T-cell (primary cell): ENCODE data around the gene C1QL4. TPM values are rescaled to one million over a fixed set of nuclear protein-coding genes. Genes with fewer than 3 reads are reported as not detected.
A peak's percentile ranks its signal among the peaks of the same experiment; 100 is the strongest.

Experiments used
- ATAC-seq, 4 experiments: fragments of 200-7000 bp in 3 of 4; fragments of 150-1000 bp in 1 of 4; cut with Tn5 transposase; replicated peaks in 1 of 4; 1 replicate in 3 of 4; 2 replicates in 1 of 4; pipeline ENCODE4 v1.10.0; 2021; ENCODE audit warnings: moderate library complexity in 3 of 4, mild to moderate bottlenecking in 2 of 4, moderate number of reproducible peaks in 1 of 4
- CTCF ChIA-PET, 2 donors: fragments of 300-600 bp; sonication (Branson Sonifier 250); formaldehyde crosslinking; loops; one replicate each; lab custom pipeline; 2022; ENCODE audit warnings: antibody characterized with exemption in 2 of 2; lab: Charles Lee
- POLR2A ChIA-PET, 2 donors: fragments of 300-600 bp; sonication (Branson Sonifier 250); formaldehyde crosslinking; loops; one replicate each; lab custom pipeline; 2022; ENCODE audit warnings: antibody characterized with exemption in 2 of 2; lab: Charles Lee
- DNase-seq, 35 experiments: peaks; one replicate each; pipeline versions ENCODE4 v3.0.0 to v3.0.0-alpha.2; 2013 to 2023
- H3K27ac ChIP-seq: one replicate; pipeline ENCODE4 v1.5.1; 2013; ENCODE audit warnings: low read length
- H3K27me3 ChIP-seq, 2 experiments: replicated peaks in 1 of 2; 1 replicate in 1 of 2; 2 replicates in 1 of 2; pipeline versions ENCODE4 v1.6.1 to v1.7.0; 2013; ENCODE audit warnings: low read length in 1 of 2, mixed read lengths in 1 of 2; ENCODE audit not compliant: control insufficient read depth in 2 of 2, insufficient read depth in 2 of 2; ENCODE audit errors: extremely low read depth in 1 of 2
- H3K36me3 ChIP-seq, 2 donors: 1 replicate in 1 of 2; 2 replicates in 1 of 2; pipeline versions ENCODE4 v1.6.1 to v1.7.0; 2013; ENCODE audit warnings: low read length in 1 of 2; ENCODE audit not compliant: control insufficient read depth in 2 of 2, insufficient read depth in 1 of 2; ENCODE audit errors: extremely low read depth in 1 of 2
- H3K4me1 ChIP-seq, 2 experiments: 1 replicate in 1 of 2; 2 replicates in 1 of 2; pipeline versions ENCODE4 v1.6.1 to v1.7.0; 2013; ENCODE audit warnings: low read length in 2 of 2, mixed read lengths in 1 of 2; ENCODE audit not compliant: insufficient read depth in 2 of 2, control insufficient read depth in 1 of 2; ENCODE audit errors: extremely low read depth in 1 of 2
- H3K4me3 ChIP-seq, 2 donors: 1 replicate in 1 of 2; 2 replicates in 1 of 2; pipeline versions ENCODE4 v1.5.1 to v1.7.0; 2013; ENCODE audit warnings: mild to moderate bottlenecking in 2 of 2, low read length in 1 of 2, moderate library complexity in 1 of 2; ENCODE audit not compliant: control insufficient read depth in 1 of 2; ENCODE audit errors: extremely low read depth in 1 of 2
- H3K9me3 ChIP-seq: 2 replicates; pipeline ENCODE4 v1.7.0; 2013
- H3K27ac Mint-ChIP-seq, 2 donors: one replicate each; pipeline ENCODE4 v1.8.0; 2020 to 2021; ENCODE audit warnings: mild to moderate bottlenecking in 2 of 2, mixed read lengths in 2 of 2
- H3K27me3 Mint-ChIP-seq, 2 donors: one replicate each; pipeline ENCODE4 v1.8.0; 2021 to 2022; ENCODE audit warnings: mixed read lengths in 2 of 2
- H3K36me3 Mint-ChIP-seq: one replicate; pipeline ENCODE4 v1.8.0; 2021; ENCODE audit warnings: mixed read lengths
- H3K4me1 Mint-ChIP-seq, 3 donors: one replicate each; pipeline ENCODE4 v1.8.0; 2020 to 2022; ENCODE audit warnings: mixed read lengths in 3 of 3, mild to moderate bottlenecking in 1 of 3
- H3K4me3 Mint-ChIP-seq, 3 donors: one replicate each; pipeline ENCODE4 v1.8.0; 2020 to 2022; ENCODE audit warnings: mild to moderate bottlenecking in 3 of 3, mixed read lengths in 3 of 3, moderate library complexity in 3 of 3
- H3K9me3 Mint-ChIP-seq, 3 donors: one replicate each; pipeline ENCODE4 v1.8.0; 2020 to 2022; ENCODE audit warnings: mixed read lengths in 3 of 3
- WGBS: methylation state at CpG from one replicate; pipeline ENCODE4 v1.1.5; 2013; ENCODE audit warnings: missing lambda C conversion rate; ENCODE audit not compliant: insufficient coverage; 5-methylcytosine and 5-hydroxymethylcytosine counted together
- total RNA-seq, 35 experiments: library from RNA in 6 of 35; stranded (reverse) in 6 of 35; fragments of 120-200 nt in 1 of 35; gene quantifications; one replicate each; pipeline versions ENCODE4 v1.2.1 to v1.2.4 and lab custom pipeline; 2013 to 2026

Gene C1QL4
- total RNA-seq, 5 donors from 2014 or later (not counting 1 experiment from before 2014, with no cell fraction given), result not detected

DNA sequence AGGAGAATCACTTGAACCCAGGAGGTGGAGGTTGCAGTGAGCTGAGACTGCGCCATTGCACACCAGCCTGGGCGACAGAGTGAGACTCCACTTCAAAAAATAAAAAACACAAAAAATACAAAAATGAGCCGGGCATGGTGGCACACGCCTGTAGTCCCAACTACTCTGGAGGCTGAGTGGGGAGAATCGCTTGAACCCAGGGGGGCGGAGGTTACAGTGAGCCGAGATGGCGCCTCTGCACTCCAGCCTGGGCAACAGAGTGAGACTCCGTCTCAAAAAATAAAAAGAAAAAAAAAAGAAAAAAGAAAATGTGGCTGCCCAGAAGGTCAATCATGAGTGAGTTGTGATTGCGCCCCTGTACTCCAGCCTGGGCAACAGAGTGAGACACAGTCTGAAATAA, 18.9 kb upstream of the C1QL4 start:
- Histone ChIP-seq H3K9me3 (no peaks in the 10 kb centered on the region), H3K27ac (no peak overlapping the region), H3K27me3 (peaks cover 2 to 38% of the 10 kb centered on the region in 2 experiments), H3K4me1 (no peaks in the 10 kb centered on the region), H3K36me3 (no peaks in the 10 kb centered on the region), H3K4me3 (no peak overlapping the region)
- no peaks in the 10 kb centered on the region for H3K36me3 Mint-ChIP-seq
- ATAC-seq (no peak), DNase-seq (no peak)
- H3K27ac Mint-ChIP-seq, result no peak overlapping the region
- no peak overlapping the region for H3K4me3 Mint-ChIP-seq
- peaks cover 31 to 42% of the 10 kb centered on the region in 2 donors for H3K27me3 Mint-ChIP-seq
- H3K4me1 Mint-ChIP-seq, result peaks cover 2 to 8% (median 5%) of the 10 kb centered on the region in 3 donors
- WGBS, result 100% methylated on average over 4 of the region's 10 CpGs
- POLR2A ChIA-PET, result no interaction called here
- CTCF ChIA-PET, result no interaction called here
- no peaks in the 10 kb centered on the region for H3K9me3 Mint-ChIP-seq

DNA sequence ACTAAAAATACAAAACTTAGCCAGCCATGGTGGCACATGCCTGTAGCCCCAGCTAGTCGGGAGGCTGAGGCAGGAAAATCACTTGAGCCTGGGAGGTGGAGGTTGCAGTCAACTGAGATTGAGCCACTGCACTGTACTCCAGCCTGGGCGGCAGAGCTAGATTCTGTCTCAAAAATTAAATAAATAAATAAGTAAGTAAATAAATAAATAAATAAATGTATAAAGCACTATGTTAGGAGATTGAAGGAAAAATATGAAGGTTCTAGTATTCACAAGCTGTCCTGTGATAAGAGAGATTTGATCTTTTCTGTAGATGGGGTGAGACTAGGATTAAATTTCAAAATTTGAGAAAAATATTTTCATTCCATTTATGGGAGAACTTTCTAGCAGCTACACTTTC, 15.4 kb upstream of the C1QL4 start:
- Histone ChIP-seq H3K9me3 (no peaks in the 10 kb centered on the region), H3K27ac (no peak overlapping the region), H3K36me3 (no peaks in the 10 kb centered on the region), H3K27me3 (peaks cover 8 to 62% of the 10 kb centered on the region in 2 experiments), H3K4me3 (no peak overlapping the region), H3K4me1 (peaks cover 4 to 10% of the 10 kb centered on the region in 2 experiments)
- H3K4me3 Mint-ChIP-seq, result no peak overlapping the region
- no CpG with 5 or more reads among the region's 2 CpGs for WGBS
- no peaks in the 10 kb centered on the region for H3K36me3 Mint-ChIP-seq
- H3K4me1 Mint-ChIP-seq, result peaks cover under 1 to 8% (median 5%) of the 10 kb centered on the region in 3 donors
- ATAC-seq (no peak), DNase-seq (no peak)
- peaks cover 34 to 58% of the 10 kb centered on the region in 2 donors for H3K27me3 Mint-ChIP-seq
- H3K9me3 Mint-ChIP-seq, result no peaks in the 10 kb centered on the region
- no peak overlapping the region for H3K27ac Mint-ChIP-seq
- ChIA-PET CTCF (interaction anchor here in 1 of 2 donors (0.6 to 1.5 kb wide), 3 partner anchors 111 to 162 kb away, joined by 5 to 9 read pairs (median 5); no protein-coding TSS in a partner anchor), POLR2A (no interaction called here)

DNA sequence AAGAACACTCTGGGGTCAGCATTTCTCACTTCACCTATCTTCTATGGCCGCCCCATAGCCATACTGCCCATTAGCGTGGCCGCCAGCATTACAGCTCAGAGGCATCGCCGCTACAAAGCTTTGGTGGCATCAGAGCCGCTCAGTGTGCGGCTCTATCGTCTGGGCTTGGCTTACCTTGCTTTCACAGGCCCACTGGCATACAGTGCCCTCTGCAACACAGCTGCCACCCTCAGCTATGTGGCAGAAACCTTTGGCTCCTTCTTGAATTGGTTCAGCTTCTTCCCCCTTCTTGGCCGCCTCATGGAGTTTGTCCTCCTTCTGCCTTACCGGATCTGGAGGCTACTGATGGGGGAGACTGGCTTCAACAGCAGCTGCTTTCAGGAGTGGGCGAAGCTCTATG, 12.3 kb upstream of the C1QL4 start:
- Histone ChIP-seq H3K4me3 (no peak overlapping the region), H3K27ac (no peak overlapping the region), H3K9me3 (no peaks in the 10 kb centered on the region), H3K36me3 (no peaks in the 10 kb centered on the region), H3K4me1 (peaks cover 18 to 38% of the 10 kb centered on the region in 2 experiments), H3K27me3 (peaks cover 20 to 82% of the 10 kb centered on the region in 2 experiments)
- no peaks in the 10 kb centered on the region for H3K36me3 Mint-ChIP-seq
- no peak overlapping the region for H3K4me3 Mint-ChIP-seq
- ATAC-seq (no peak), DNase-seq (no peak)
- WGBS, result 95% methylated on average over 10 of the region's 11 CpGs
- H3K27me3 Mint-ChIP-seq, result peaks cover 44 to 72% of the 10 kb centered on the region in 2 donors
- POLR2A ChIA-PET, result no interaction called here
- CTCF ChIA-PET, result interaction anchor here (0.6 to 2.7 kb wide), 5 partner anchors 9 to 151 kb away, joined by 3 to 12 read pairs (median 4); partner anchors contain the start of gene SPATS2 (in 1 of the 2)
- no peak overlapping the region for H3K27ac Mint-ChIP-seq
- peaks cover 17 to 32% (median 26%) of the 10 kb centered on the region in 3 donors for H3K4me1 Mint-ChIP-seq
- no peaks in the 10 kb centered on the region for H3K9me3 Mint-ChIP-seq

DNA sequence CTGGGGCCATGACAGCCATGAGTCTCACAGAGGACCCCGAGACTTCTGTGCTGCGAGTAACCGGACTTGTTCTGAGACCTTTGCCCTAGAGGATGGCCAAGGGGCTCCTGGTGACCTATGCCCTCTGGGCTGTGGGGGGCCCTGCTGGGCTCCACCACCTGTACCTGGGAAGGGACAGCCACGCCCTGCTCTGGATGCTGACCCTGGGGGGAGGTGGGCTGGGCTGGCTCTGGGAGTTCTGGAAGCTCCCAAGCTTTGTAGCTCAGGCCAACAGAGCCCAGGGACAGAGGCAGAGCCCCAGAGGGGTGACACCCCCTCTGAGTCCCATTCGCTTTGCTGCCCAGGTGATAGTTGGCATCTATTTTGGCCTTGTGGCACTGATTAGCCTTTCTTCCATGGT, 11.8 kb upstream of the C1QL4 start:
- no peak for ATAC-seq

DNA sequence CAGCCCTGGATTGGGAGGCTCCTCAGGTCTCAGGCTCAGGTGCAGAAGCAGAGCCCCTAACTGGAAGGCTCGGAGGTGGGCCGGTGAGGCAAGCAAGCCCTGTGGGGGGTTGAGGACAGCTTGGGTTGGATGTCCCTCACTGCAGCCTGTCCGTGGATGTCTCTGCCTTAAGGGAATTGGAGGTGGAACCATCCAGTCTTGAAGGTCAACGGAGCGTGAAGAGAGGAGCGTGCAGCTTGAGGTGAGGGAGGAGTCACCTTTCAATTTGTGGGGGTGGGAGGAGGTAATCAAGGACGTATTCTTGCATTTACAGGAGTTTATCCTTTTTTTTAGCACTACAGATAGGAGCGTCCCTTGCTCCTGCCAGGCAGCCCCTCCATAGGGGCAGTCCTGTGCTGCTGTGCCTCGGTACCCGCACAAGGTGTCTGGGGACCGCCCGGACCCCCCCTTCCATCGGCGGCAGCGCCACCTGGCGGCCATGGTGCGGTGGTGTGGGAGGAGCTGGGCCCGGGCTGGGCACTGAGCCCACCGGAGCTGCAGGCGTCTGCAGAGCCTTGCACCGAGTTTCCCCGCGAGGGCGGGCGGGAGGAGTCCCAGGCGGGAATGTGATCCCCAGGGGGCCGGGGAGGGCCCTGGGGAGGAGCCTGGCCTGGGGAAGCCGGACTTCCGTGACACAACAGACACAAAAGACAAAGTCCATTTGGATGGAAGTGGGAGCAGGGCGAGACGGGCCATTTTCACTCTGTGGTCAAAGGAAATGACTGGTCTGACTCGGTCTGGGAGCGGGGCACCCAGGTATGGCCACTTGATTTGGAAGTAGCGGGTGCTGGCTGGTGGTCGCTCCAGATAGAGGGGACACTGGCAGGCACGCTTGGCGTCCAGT, 10.6 kb upstream of the C1QL4 start:
- ATAC-seq, result peak; percentile 80 to 86 (median 82)
- 22% methylated on average over 23 of the region's 37 CpGs for WGBS
- peak; percentile 44 to 85 (median 71) for DNase-seq
- Mint-ChIP-seq H3K27me3 (peaks cover 40 to 75% of the 10 kb centered on the region in 2 donors), H3K4me3 (peak overlapping the region; percentile 73 to 80 (median 80)), H3K27ac (peak overlapping the region in 1 of 2 donors; percentile 43), H3K4me1 (peaks cover 32 to 49% (median 42%) of the 10 kb centered on the region in 3 donors), H3K36me3 (no peaks in the 10 kb centered on the region), H3K9me3 (no peaks in the 10 kb centered on the region)
- H3K27me3 ChIP-seq, result peaks cover 23 to 92% of the 10 kb centered on the region in 2 experiments
- H3K9me3 ChIP-seq, result no peaks in the 10 kb centered on the region
- H3K4me1 ChIP-seq, result peaks cover 31 to 56% of the 10 kb centered on the region in 2 experiments
- no peaks in the 10 kb centered on the region for H3K36me3 ChIP-seq
- POLR2A ChIA-PET, result interaction anchor here (0.5 to 1.0 kb wide), 4 partner anchors 10 to 766 kb away, joined by 3 to 22 read pairs (median 4); no protein-coding TSS in a partner anchor
- CTCF ChIA-PET, result interaction anchor here (0.5 to 3.2 kb wide), 22 partner anchors 10 to 664 kb away, joined by 3 to 22 read pairs (median 4); partner anchors contain the start of genes C1QL4 (in 1 of the 2), PRPH (in 1 of the 2), SPATS2 (in 1 of the 2) and TROAP (in 1 of the 2)
- H3K27ac ChIP-seq, result no peak overlapping the region
- H3K4me3 ChIP-seq, result peak overlapping the region; percentile 47 to 86

More for the DNA sequence above, 11.8 kb upstream of the C1QL4 start:
- peaks cover 24 to 86% of the 10 kb centered on the region in 2 experiments for H3K27me3 ChIP-seq
- no peak overlapping the region for H3K4me3 Mint-ChIP-seq
- peak overlapping the region in 1 of 2 donors; percentile 31 for H3K27ac Mint-ChIP-seq
- H3K36me3 Mint-ChIP-seq, result no peaks in the 10 kb centered on the region
- no peak overlapping the region for H3K4me3 ChIP-seq
- no peaks in the 10 kb centered on the region for H3K9me3 ChIP-seq
- H3K4me1 Mint-ChIP-seq, result peaks cover 22 to 37% (median 31%) of the 10 kb centered on the region in 3 donors
- POLR2A ChIA-PET, result no interaction called here
- 94% methylated on average over 4 of the region's 5 CpGs for WGBS
- H3K27ac ChIP-seq, result no peak overlapping the region
- H3K4me1 ChIP-seq, result peaks cover 22 to 43% of the 10 kb centered on the region in 2 experiments
- no peaks in the 10 kb centered on the region for H3K36me3 ChIP-seq
- H3K9me3 Mint-ChIP-seq, result no peaks in the 10 kb centered on the region
- H3K27me3 Mint-ChIP-seq, result peaks cover 43 to 76% of the 10 kb centered on the region in 2 donors
- DNase-seq, result no peak
- CTCF ChIA-PET, result interaction anchor here (0.6 to 2.7 kb wide), 6 partner anchors 10 to 165 kb away, joined by 3 to 13 read pairs (median 8); partner anchors contain the start of genes SPATS2 (in 1 of the 2) and TROAP (in 1 of the 2)
